AG04449 (cell line): ENCODE measurements around the gene MMP19.
"Not testable (repeated sequence)": the region's sequence is repeated elsewhere in the genome, so short reads cannot be mapped to it uniquely, and the experiment has no call there.

Experiments
- CTCF ChIA-PET: fragments of 350-600 bp; formaldehyde crosslinking; extraction: SDS; loops from one replicate; lab custom pipeline; 2021; ENCODE audit warnings: antibody characterized with exemption; lab: Yijun Ruan, JAX
- POLR2A ChIA-PET: fragments of 400-600, 350-600 bp; formaldehyde crosslinking; extraction: SDS; loops from one replicate; lab custom pipeline; 2020; ENCODE audit warnings: antibody characterized with exemption, inconsistent platforms; lab: Yijun Ruan, JAX
- DNase-seq: peaks from one replicate; pipeline ENCODE4 v3.0.0-alpha.2; 2010; ENCODE audit warnings: low read depth, low spot score
- H3K4me3 ChIP-seq: 2 replicates; pipeline ENCODE4 v1.5.1; 2011; ENCODE audit warnings: low read depth, mild to moderate bottlenecking, control low read depth, low read length
- CTCF ChIP-seq: IDR thresholded peaks from one replicate; pipeline ENCODE4 v1.5.1; 2011; ENCODE audit warnings: mild to moderate bottlenecking, moderate library complexity, low read length, control low read depth, inconsistent platforms; ENCODE audit not compliant: insufficient read depth; ENCODE audit errors: missing control alignments

Gene MMP19

DNA sequence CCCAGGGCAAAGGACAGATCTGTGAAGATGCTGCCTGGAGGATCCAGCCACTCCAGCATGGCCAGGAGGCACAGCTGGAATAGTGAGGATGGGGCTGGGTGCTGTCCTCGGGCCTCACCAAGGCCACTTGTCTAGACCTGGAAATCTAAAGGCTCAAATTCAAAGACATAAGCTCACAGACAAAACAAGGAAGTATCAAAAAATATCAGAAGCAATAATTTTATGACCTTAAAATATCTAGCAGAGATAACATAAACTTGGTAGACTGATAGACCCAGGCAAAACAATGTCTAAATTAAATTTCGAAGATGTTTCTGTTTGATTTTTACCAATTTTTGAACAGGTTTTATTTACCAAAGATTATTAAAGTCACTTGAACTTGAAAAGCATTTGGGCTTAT is 22.6 kb upstream of the MMP19 start:
- no peak overlapping the region for H3K4me3 ChIP-seq
- CTCF ChIA-PET: no interaction called here
- DNase-seq: no peak
- POLR2A ChIA-PET: no interaction called here
- TF ChIP-seq CTCF: no peak

- DNase-seq, POLR2A ChIA-PET, CTCF ChIA-PET, H3K4me3 ChIP-seq: not testable (repeated sequence)
These were observed 20.2 kb upstream of the MMP19 start for GRCh38 chr12:55862931-55863330.

DNA sequence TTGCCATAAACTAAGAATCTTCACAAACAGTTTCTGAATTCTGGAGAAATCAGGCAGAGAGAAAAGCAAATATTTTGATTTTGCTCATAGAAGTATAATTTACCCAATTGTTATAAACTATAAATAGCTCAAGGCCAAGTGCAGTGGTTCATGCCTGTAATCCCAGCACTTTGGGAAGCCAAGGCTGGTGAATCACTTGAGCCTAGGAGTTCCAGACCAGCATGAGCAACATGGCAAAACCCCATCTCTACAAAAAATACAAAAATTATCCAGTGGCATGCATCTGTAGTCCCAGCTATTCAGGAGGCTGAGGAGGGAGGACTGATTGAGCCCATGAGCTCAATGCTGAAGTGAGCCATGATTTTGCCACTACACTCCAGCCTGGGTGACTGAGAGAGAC is 19.6 kb upstream of the MMP19 start:
- no peak for TF ChIP-seq CTCF
- H3K4me3 ChIP-seq: no peak overlapping the region
- ChIA-PET POLR2A (interaction anchor here (1.0 kb wide), 1 partner anchor 15 kb away, joined by 4 read pairs; no protein-coding TSS in a partner anchor), CTCF (interaction anchor here (0.6 kb wide), 1 partner anchor 45 kb away, joined by 3 read pairs; no protein-coding TSS in a partner anchor)
- no peak for DNase-seq

DNA sequence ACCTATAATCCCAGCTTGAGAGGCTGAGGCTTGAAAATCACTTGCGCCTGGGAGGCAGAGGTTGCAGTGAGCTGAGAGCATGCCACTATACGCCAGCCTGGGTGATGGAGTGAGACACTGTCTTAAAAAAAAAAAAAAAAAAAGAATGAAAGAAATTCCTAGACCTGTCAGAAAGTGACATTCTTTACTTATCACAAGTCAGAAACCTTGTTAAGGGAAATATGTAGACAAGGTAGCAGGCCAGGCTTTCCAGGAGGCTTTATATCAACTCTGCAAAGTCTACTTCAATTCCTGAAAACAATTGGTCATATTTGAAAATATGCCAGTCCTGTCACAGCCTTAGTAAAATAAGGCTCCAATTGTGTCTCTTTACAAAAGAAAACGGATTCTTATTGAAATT is 19.1 kb upstream of the MMP19 start:
- ChIA-PET POLR2A (interaction anchor here (1.0 kb wide), 1 partner anchor 14 kb away, joined by 4 read pairs; no protein-coding TSS in a partner anchor), CTCF (no interaction called here)
- DNase-seq: no peak
- TF ChIP-seq CTCF: no peak
- no peak overlapping the region for H3K4me3 ChIP-seq

GRCh38 chr12:55861396-55861795 is 18.7 kb upstream of the MMP19 start:
- DNase-seq: no peak
- ChIA-PET POLR2A (no interaction called here), CTCF (interaction anchor here (1.9 to 2.3 kb wide), 2 partner anchors 11 to 65 kb away, joined by 5 to 9 read pairs; no protein-coding TSS in a partner anchor)
- no peak overlapping the region for H3K4me3 ChIP-seq
- no peak for TF ChIP-seq CTCF

DNA sequence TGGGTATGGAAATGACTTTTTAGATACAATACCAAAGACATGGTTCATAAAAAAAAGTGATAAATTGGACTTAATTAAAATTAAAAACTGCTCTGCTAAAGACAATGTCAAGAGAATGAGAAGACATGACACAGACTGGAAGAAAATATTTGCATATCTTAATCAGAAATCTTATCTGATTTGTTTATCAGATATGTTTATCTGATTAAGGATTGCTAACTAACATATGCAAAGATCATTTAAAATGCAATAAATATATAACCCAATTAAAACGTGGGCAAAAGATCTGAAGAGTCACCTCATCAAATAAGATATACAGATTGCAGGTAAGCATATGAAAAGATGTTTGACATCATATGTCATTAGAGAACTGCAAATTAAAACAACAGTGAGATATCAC is 10.0 kb upstream of the MMP19 start:
- TF ChIP-seq CTCF: no peak
- H3K4me3 ChIP-seq: no peak overlapping the region
- CTCF ChIA-PET: no interaction called here
- POLR2A ChIA-PET: no interaction called here
- no peak for DNase-seq

- ChIA-PET POLR2A (no interaction called here), CTCF (interaction anchor here (1.0 to 1.5 kb wide), 6 partner anchors 9 to 179 kb away, joined by 3 to 7 read pairs (median 3); no protein-coding TSS in a partner anchor)
These were observed 8.2 kb upstream of the MMP19 start for GRCh38 chr12:55850893-55851292.

More at GRCh38 chr12:55850893-55851292, 8.2 kb upstream of the MMP19 start:
- no peak for DNase-seq
- no peak overlapping the region for H3K4me3 ChIP-seq
- no peak for TF ChIP-seq CTCF
